ENCODE data around the gene PALMD. TPM values are rescaled to one million over a fixed set of nuclear protein-coding genes. Genes with fewer than 3 reads are reported as not detected.

PALMD gene
- polyA plus RNA-seq, 3 donors: not detected

DNA sequence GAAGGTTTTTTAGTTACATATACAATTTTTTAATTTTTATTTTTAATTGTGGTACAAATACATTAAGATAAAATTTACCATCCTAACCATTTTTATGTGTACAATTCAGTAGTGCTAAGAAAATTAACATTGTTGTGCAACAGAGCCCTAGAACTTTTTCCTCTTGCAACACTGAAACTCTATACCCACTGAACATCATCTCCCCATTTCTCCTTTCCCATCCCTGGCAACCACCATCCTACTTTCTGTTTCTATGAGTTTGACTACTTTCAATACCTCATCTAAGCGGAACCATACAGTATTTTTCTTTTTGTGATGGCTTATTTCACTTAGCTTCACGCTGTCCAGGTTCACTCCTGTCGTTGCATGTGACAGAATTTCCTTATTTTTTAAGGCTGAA is 54.1 kb downstream of the PALMD start:
- Histone ChIP-seq H3K36me3 (replicated peaks in 1 of 2; ENCODE audit: control insufficient read depth in 1 of 2, insufficient read depth in 2 of 2, low read length in 2 of 2) (no peaks in the 10 kb centered on the region), H3K27ac (ENCODE audit: low read depth in 1 of 2, low read length in 2 of 2) (peak overlapping the region in 1 of 2 donors; percentile 68), H3K9ac (ENCODE audit: insufficient read depth, low read length, poor library complexity, severe bottlenecking) (no peak overlapping the region), H3K4me2 (replicated peaks; ENCODE audit: extremely low read depth, low read length, poor library complexity, severe bottlenecking) (peak overlapping the region; percentile 61), H3K4me3 (replicated peaks in 1 of 3; ENCODE audit: low read depth in 2 of 3, low read length in 3 of 3) (peak overlapping the region in 1 of 3 experiments; percentile 45), H2AFZ (ENCODE audit: insufficient read depth, low read depth, low read length, poor library complexity, severe bottlenecking) (no peak overlapping the region), H3K79me2 (ENCODE audit: insufficient read depth, low read length) (no peaks in the 10 kb centered on the region), H4K20me1 (ENCODE audit: insufficient read depth, low read length) (no peaks in the 10 kb centered on the region), H3K27me3 (ENCODE audit: control insufficient read depth in 2 of 2, insufficient read depth in 2 of 2, low read length in 2 of 2) (peaks cover 3 to 5% of the 10 kb centered on the region in 2 donors), H3K4me1 (ENCODE audit: control insufficient read depth in 1 of 2, insufficient read depth in 2 of 2, low read length in 2 of 2) (peaks cover 35 to 47% of the 10 kb centered on the region in 2 donors), H3K9me3 (replicated peaks in 1 of 2; ENCODE audit: control insufficient read depth in 1 of 2, insufficient read depth in 1 of 2, low read length in 2 of 2) (no peaks in the 10 kb centered on the region)
- Mint-ChIP-seq H3K36me3 (no peaks in the 10 kb centered on the region), H3K9me3 (peaks cover 0 to 10% (median 4%) of the 10 kb centered on the region in 7 donors), H3K27ac (peak overlapping the region; percentile 20 to 81 (median 63)), H3K4me3 (peak overlapping the region in 1 of 2 donors; percentile 42), H3K4me1 (peaks cover 47% of the 10 kb centered on the region), H3K27me3 (ENCODE audit: low read depth in 3 of 3) (peaks cover 3 to 10% (median 6%) of the 10 kb centered on the region in 3 donors)
- peak; percentile 61 to 87 (median 66) for DNase-seq
- no CpG with 5 or more reads among the region's 3 CpGs for WGBS (ENCODE audit: insufficient coverage)
- intact Hi-C loops (cut with micrococcal nuclease): no loop called here
- TF ChIP-seq, protein P1, sequence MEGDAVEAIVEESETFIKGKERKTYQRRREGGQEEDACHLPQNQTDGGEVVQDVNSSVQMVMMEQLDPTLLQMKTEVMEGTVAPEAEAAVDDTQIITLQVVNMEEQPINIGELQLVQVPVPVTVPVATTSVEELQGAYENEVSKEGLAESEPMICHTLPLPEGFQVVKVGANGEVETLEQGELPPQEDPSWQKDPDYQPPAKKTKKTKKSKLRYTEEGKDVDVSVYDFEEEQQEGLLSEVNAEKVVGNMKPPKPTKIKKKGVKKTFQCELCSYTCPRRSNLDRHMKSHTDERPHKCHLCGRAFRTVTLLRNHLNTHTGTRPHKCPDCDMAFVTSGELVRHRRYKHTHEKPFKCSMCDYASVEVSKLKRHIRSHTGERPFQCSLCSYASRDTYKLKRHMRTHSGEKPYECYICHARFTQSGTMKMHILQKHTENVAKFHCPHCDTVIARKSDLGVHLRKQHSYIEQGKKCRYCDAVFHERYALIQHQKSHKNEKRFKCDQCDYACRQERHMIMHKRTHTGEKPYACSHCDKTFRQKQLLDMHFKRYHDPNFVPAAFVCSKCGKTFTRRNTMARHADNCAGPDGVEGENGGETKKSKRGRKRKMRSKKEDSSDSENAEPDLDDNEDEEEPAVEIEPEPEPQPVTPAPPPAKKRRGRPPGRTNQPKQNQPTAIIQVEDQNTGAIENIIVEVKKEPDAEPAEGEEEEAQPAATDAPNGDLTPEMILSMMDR (IDR thresholded peaks at IDR 0.05): no peak

DNA sequence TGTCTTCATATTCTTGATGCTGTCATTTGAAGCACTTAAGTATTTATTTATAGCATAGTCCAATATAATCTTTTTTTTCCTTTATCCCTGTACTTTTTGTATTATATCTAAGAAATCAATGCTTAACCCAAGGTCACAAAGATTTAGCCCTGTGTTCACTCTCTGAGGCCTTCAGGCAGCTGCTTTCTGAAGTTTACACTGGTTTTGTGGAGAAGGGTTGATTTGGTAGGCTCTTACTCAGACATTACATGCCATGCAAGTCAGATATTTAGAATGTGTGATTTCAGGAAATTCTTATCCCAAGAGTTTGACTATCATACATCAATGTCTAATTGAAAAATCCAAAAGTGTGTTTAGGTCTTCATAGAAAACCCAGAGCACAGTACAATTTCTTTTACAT is 56.3 kb downstream of the PALMD start:
- Histone ChIP-seq H3K79me2 (ENCODE audit: insufficient read depth, low read length) (no peaks in the 10 kb centered on the region), H3K36me3 (replicated peaks in 1 of 2; ENCODE audit: control insufficient read depth in 1 of 2, insufficient read depth in 2 of 2, low read length in 2 of 2) (no peaks in the 10 kb centered on the region), H3K9me3 (replicated peaks in 1 of 2; ENCODE audit: control insufficient read depth in 1 of 2, insufficient read depth in 1 of 2, low read length in 2 of 2) (no peaks in the 10 kb centered on the region), H3K4me1 (ENCODE audit: control insufficient read depth in 1 of 2, insufficient read depth in 2 of 2, low read length in 2 of 2) (peaks cover 36 to 49% of the 10 kb centered on the region in 2 donors), H3K4me2 (replicated peaks; ENCODE audit: extremely low read depth, low read length, poor library complexity, severe bottlenecking) (no peak overlapping the region), H4K20me1 (ENCODE audit: insufficient read depth, low read length) (no peaks in the 10 kb centered on the region), H3K27me3 (ENCODE audit: control insufficient read depth in 2 of 2, insufficient read depth in 2 of 2, low read length in 2 of 2) (no peaks in the 10 kb centered on the region), H3K4me3 (replicated peaks in 1 of 3; ENCODE audit: low read depth in 2 of 3, low read length in 3 of 3) (no peak overlapping the region), H2AFZ (ENCODE audit: insufficient read depth, low read depth, low read length, poor library complexity, severe bottlenecking) (no peak overlapping the region), H3K27ac (ENCODE audit: low read depth in 1 of 2, low read length in 2 of 2) (no peak overlapping the region), H3K9ac (ENCODE audit: insufficient read depth, low read length, poor library complexity, severe bottlenecking) (no peak overlapping the region)
- no peak for DNase-seq
- Mint-ChIP-seq H3K4me1 (peaks cover 53% of the 10 kb centered on the region), H3K27ac (no peak overlapping the region), H3K36me3 (peaks cover 0 to 3% of the 10 kb centered on the region in 2 donors), H3K4me3 (no peak overlapping the region), H3K27me3 (ENCODE audit: low read depth in 3 of 3) (peaks cover 0 to 2% (median 0%) of the 10 kb centered on the region in 3 donors), H3K9me3 (peaks cover 0 to 10% (median 4%) of the 10 kb centered on the region in 7 donors)
- TF ChIP-seq, protein P1 (IDR thresholded peaks at IDR 0.05): no peak
- intact Hi-C loops (cut with micrococcal nuclease): no loop called here
